H9 (cell line): ENCODE measurements around the gene CCDC194. TPM values are rescaled to one million over a fixed set of nuclear protein-coding genes. Genes with fewer than 3 reads are reported as not detected.

ENCODE experiments used
- DNase-seq: peaks from one replicate; pipeline ENCODE4 v3.0.0-alpha.2; 2017
- H2AFZ ChIP-seq: one replicate; pipeline ENCODE4 v1.6.1; 2013; ENCODE audit warnings: mild to moderate bottlenecking, low read length, control low read depth, moderate library complexity
- H2AK5ac ChIP-seq: 2 replicates; pipeline ENCODE4 v1.6.1; 2013; ENCODE audit warnings: low read length, control low read depth, mixed read lengths; ENCODE audit not compliant: insufficient read length
- H2BK120ac ChIP-seq: one replicate; pipeline ENCODE4 v1.6.1; 2013; ENCODE audit warnings: low read depth, mild to moderate bottlenecking, low read length, control low read depth, inconsistent platforms; ENCODE audit not compliant: poor library complexity, severe bottlenecking
- H2BK12ac ChIP-seq: 2 replicates; pipeline ENCODE4 v1.6.1; 2013; ENCODE audit warnings: low read length, control low read depth, mixed read lengths, low read depth; ENCODE audit not compliant: insufficient read length
- H2BK15ac ChIP-seq: 2 replicates; pipeline ENCODE4 v1.6.1; 2013; ENCODE audit warnings: low read depth, low read length, control low read depth
- H2BK20ac ChIP-seq: one replicate; pipeline ENCODE4 v1.6.1; 2013; ENCODE audit warnings: low read depth, mild to moderate bottlenecking, low read length, control low read depth, inconsistent platforms; ENCODE audit not compliant: poor library complexity, severe bottlenecking
- H2BK5ac ChIP-seq: 2 replicates; pipeline ENCODE4 v1.6.1; 2013; ENCODE audit warnings: low read length, control low read depth, mixed read lengths; ENCODE audit not compliant: insufficient read length
- H3K14ac ChIP-seq: 2 replicates; pipeline ENCODE4 v1.6.1; 2013; ENCODE audit warnings: low read length, control low read depth; ENCODE audit not compliant: insufficient read depth
- H3K18ac ChIP-seq: 2 replicates; pipeline ENCODE4 v1.6.1; 2013; ENCODE audit warnings: low read depth, mild to moderate bottlenecking, mixed read lengths, low read length, control low read depth; ENCODE audit not compliant: insufficient read length
- H3K23ac ChIP-seq: 2 replicates; pipeline ENCODE4 v1.6.1; 2013; ENCODE audit warnings: low read length, control low read depth, mixed read lengths, low read depth; ENCODE audit not compliant: insufficient read length
- H3K23me2 ChIP-seq: 2 replicates; pipeline ENCODE4 v1.6.1; 2013; ENCODE audit warnings: low read depth, mild to moderate bottlenecking, mixed read lengths, low read length, control low read depth; ENCODE audit not compliant: insufficient read length, poor library complexity, severe bottlenecking
- H3K27ac ChIP-seq: 2 replicates; pipeline ENCODE4 v1.5.1; 2013; ENCODE audit warnings: low read length, control low read depth, mixed read lengths, low read depth; ENCODE audit not compliant: insufficient read length
- H3K27me3 ChIP-seq: 2 replicates; pipeline ENCODE4 v1.6.1; 2013; ENCODE audit warnings: low read length, control low read depth, inconsistent platforms; ENCODE audit not compliant: insufficient read depth
- H3K4ac ChIP-seq: 2 replicates; pipeline ENCODE4 v1.6.1; 2013; ENCODE audit warnings: low read depth, mild to moderate bottlenecking, control low read depth, inconsistent platforms, low read length, moderate library complexity
- H3K4me1 ChIP-seq: 2 replicates; pipeline ENCODE4 v1.6.1; 2013; ENCODE audit warnings: low read length, control low read depth, inconsistent platforms; ENCODE audit not compliant: insufficient read depth
- H3K4me2 ChIP-seq: 2 replicates; pipeline ENCODE4 v1.6.1; 2013; ENCODE audit warnings: low read length, control low read depth, mixed read lengths; ENCODE audit not compliant: insufficient read length, insufficient read depth
- H3K56ac ChIP-seq: 2 replicates; pipeline ENCODE4 v1.6.1; 2013; ENCODE audit warnings: low read depth, mild to moderate bottlenecking, mixed read lengths, low read length, control low read depth; ENCODE audit not compliant: insufficient read length
- H3K79me1 ChIP-seq: 2 replicates; pipeline ENCODE4 v1.6.1; 2013; ENCODE audit warnings: low read depth, mild to moderate bottlenecking, moderate library complexity, low read length, control low read depth, inconsistent platforms; ENCODE audit not compliant: insufficient read depth, poor library complexity, severe bottlenecking
- H3K79me2 ChIP-seq: 2 replicates; pipeline ENCODE4 v1.6.1; 2013; ENCODE audit warnings: low read length, control low read depth, inconsistent platforms; ENCODE audit not compliant: insufficient read depth
- H3K9ac ChIP-seq: 2 replicates; pipeline ENCODE4 v1.6.1; 2013; ENCODE audit warnings: low read length, control low read depth, mixed read lengths; ENCODE audit not compliant: insufficient read length; ENCODE audit errors: extremely low read depth
- H3K9me3 ChIP-seq: one replicate; pipeline ENCODE4 v1.6.1; 2013; ENCODE audit warnings: low read depth, low read length, inconsistent platforms; ENCODE audit not compliant: control insufficient read depth
- H3T11ph ChIP-seq: one replicate; pipeline ENCODE4 v1.6.1; 2013; ENCODE audit warnings: mild to moderate bottlenecking, low read length, control low read depth, inconsistent platforms
- H4K20me1 ChIP-seq: one replicate; pipeline ENCODE4 v1.6.1; 2013; ENCODE audit not compliant: control insufficient read depth, insufficient read length, insufficient read depth
- H4K5ac ChIP-seq: 2 replicates; pipeline ENCODE4 v1.6.1; 2013; ENCODE audit warnings: low read depth, mild to moderate bottlenecking, mixed read lengths, low read length, control low read depth; ENCODE audit not compliant: insufficient read length
- H4K8ac ChIP-seq: replicated peaks from 2 replicates; pipeline ENCODE4 v1.6.1; 2013; ENCODE audit warnings: low read length, control low read depth, mixed read lengths, low read depth; ENCODE audit not compliant: insufficient read length
- H4K91ac ChIP-seq: 2 replicates; pipeline ENCODE4 v1.6.1; 2013; ENCODE audit warnings: low read depth, mild to moderate bottlenecking, moderate library complexity, mixed read lengths, low read length, control low read depth; ENCODE audit not compliant: insufficient read length
- H3K27ac Mint-ChIP-seq, 3 experiments: 2 replicates in 2 of 3; 3 replicates in 1 of 3; pipeline ENCODE4 v1.8.0; 2020 to 2021; ENCODE audit warnings: mixed read lengths in 3 of 3, mild to moderate bottlenecking in 1 of 3, moderate library complexity in 1 of 3
- H3K27me3 Mint-ChIP-seq: 2 replicates; pipeline ENCODE4 v1.8.0; 2021; ENCODE audit warnings: low read depth, mild to moderate bottlenecking, moderate library complexity, mixed read lengths
- H3K36me3 Mint-ChIP-seq, 3 experiments: 2 replicates in 2 of 3; 3 replicates in 1 of 3; pipeline ENCODE4 v1.8.0; 2020 to 2021; ENCODE audit warnings: low read depth in 3 of 3, mixed read lengths in 3 of 3; ENCODE audit not compliant: insufficient read depth in 1 of 3
- H3K4me1 Mint-ChIP-seq, 2 experiments: 2 replicates each; pipeline ENCODE4 v1.8.0; 2020; ENCODE audit warnings: mixed read lengths in 2 of 2
- H3K4me3 Mint-ChIP-seq, 2 experiments: 2 replicates in 1 of 2; 3 replicates in 1 of 2; pipeline ENCODE4 v1.8.0; 2020 to 2021; ENCODE audit warnings: mild to moderate bottlenecking in 2 of 2, mixed read lengths in 2 of 2, moderate library complexity in 1 of 2
- H3K9me3 Mint-ChIP-seq, 2 experiments: 2 replicates in 1 of 2; 3 replicates in 1 of 2; pipeline ENCODE4 v1.8.0; 2020; ENCODE audit warnings: mild to moderate bottlenecking in 2 of 2, mixed read lengths in 2 of 2, moderate library complexity in 1 of 2
- WGBS: extraction: QIAGEN DNeasy Blood & Tissue Kit; methylation state at CpG from one replicate; pipeline ENCODE4 v1.1.7; 2013; ENCODE audit warnings: missing lambda C conversion rate, low lambda C conversion rate, mixed read lengths; ENCODE audit not compliant: insufficient read length; ENCODE audit errors: extremely low coverage; 5-methylcytosine and 5-hydroxymethylcytosine counted together
- total RNA-seq: library from RNA; stranded (reverse); gene quantifications from 2 replicates; pipeline ENCODE4 v1.2.1, GENCODE V29; 2021
- TF ChIP-seq, protein P1 (sequence below): fragments of 200-600 bp; sonication (generic); conservative IDR thresholded peaks from 3 replicates; pipeline ENCODE4 v1.8.0; 2021; ENCODE audit warnings: antibody characterized with exemption, mild to moderate bottlenecking

The CCDC194 gene
- total RNA-seq, 1 experiment from 2014 or later = 0.68 TPM

DNA sequence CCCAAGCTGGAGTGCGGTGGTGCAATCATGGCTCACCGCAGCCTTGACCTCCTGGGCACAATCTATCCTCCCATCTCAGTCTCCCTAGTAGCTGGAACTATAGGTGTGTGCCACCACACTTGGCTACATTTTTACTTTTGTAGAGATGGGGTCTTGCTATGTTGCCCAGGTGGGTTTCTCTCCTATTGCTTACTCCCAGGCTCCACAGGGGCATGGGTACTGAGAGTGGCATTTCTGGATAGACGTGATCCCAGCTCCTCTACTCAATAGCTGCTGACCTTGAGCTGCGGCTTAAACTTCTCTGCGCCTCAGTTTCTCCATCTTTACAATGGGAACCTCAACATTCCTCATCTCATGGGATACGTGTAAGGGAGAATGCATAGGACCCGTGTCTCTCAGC is 37.4 kb upstream of the CCDC194 start:
- no peak overlapping the region for H2BK120ac ChIP-seq
- H3K4me1 Mint-ChIP-seq = no peaks in the 10 kb centered on the region
- H3K9me3 ChIP-seq = no peaks in the 10 kb centered on the region
- no peak overlapping the region for H3K9ac ChIP-seq
- H3K4me1 ChIP-seq = no peaks in the 10 kb centered on the region
- no peak for DNase-seq
- no peak overlapping the region for H3K56ac ChIP-seq
- H3K27ac Mint-ChIP-seq = no peak overlapping the region
- H3K23ac ChIP-seq = no peak overlapping the region
- H2BK20ac ChIP-seq = no peak overlapping the region
- H3K79me1 ChIP-seq = no peaks in the 10 kb centered on the region
- TF ChIP-seq, protein P1, sequence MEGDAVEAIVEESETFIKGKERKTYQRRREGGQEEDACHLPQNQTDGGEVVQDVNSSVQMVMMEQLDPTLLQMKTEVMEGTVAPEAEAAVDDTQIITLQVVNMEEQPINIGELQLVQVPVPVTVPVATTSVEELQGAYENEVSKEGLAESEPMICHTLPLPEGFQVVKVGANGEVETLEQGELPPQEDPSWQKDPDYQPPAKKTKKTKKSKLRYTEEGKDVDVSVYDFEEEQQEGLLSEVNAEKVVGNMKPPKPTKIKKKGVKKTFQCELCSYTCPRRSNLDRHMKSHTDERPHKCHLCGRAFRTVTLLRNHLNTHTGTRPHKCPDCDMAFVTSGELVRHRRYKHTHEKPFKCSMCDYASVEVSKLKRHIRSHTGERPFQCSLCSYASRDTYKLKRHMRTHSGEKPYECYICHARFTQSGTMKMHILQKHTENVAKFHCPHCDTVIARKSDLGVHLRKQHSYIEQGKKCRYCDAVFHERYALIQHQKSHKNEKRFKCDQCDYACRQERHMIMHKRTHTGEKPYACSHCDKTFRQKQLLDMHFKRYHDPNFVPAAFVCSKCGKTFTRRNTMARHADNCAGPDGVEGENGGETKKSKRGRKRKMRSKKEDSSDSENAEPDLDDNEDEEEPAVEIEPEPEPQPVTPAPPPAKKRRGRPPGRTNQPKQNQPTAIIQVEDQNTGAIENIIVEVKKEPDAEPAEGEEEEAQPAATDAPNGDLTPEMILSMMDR = no peak
- H4K5ac ChIP-seq = no peak overlapping the region
- no peaks in the 10 kb centered on the region for H3K27me3 ChIP-seq
- H3T11ph ChIP-seq = no peak overlapping the region
- no peak overlapping the region for H2BK5ac ChIP-seq
- no peak overlapping the region for H3K4ac ChIP-seq
- H3K18ac ChIP-seq = no peak overlapping the region
- no peak overlapping the region for H2AK5ac ChIP-seq
- no peak overlapping the region for H3K14ac ChIP-seq
- no peak overlapping the region for H2BK12ac ChIP-seq
- H4K8ac ChIP-seq = no peak overlapping the region
- H2AFZ ChIP-seq = no peak overlapping the region
- H3K4me2 ChIP-seq = no peak overlapping the region
- H3K23me2 ChIP-seq = no peaks in the 10 kb centered on the region
- no peak overlapping the region for H2BK15ac ChIP-seq
- H3K27ac ChIP-seq = no peak overlapping the region
- H3K27me3 Mint-ChIP-seq = no peaks in the 10 kb centered on the region
- no peaks in the 10 kb centered on the region for H3K79me2 ChIP-seq
- H4K91ac ChIP-seq = no peak overlapping the region
- H3K36me3 Mint-ChIP-seq = peaks cover 0 to 5% (median 0%) of the 10 kb centered on the region in 3 experiments; a peak in 1 of 7 replicates
- H4K20me1 ChIP-seq = no peaks in the 10 kb centered on the region
- no peaks in the 10 kb centered on the region for H3K9me3 Mint-ChIP-seq
- no peak overlapping the region for H3K4me3 Mint-ChIP-seq
- WGBS = no CpG with 5 or more reads among the region's 7 CpGs
